ENCODE results near the gene HRAS.
"Not testable (repeated sequence)": the region's sequence is repeated elsewhere in the genome, so short reads cannot be mapped to it uniquely, and the experiment has no call there.

Gene HRAS

GRCh38 chr11:534396-535209 lies 773 bp downstream of the HRAS start:
- DNase-seq (ENCODE audit: low spot score), result no peak

DNA sequence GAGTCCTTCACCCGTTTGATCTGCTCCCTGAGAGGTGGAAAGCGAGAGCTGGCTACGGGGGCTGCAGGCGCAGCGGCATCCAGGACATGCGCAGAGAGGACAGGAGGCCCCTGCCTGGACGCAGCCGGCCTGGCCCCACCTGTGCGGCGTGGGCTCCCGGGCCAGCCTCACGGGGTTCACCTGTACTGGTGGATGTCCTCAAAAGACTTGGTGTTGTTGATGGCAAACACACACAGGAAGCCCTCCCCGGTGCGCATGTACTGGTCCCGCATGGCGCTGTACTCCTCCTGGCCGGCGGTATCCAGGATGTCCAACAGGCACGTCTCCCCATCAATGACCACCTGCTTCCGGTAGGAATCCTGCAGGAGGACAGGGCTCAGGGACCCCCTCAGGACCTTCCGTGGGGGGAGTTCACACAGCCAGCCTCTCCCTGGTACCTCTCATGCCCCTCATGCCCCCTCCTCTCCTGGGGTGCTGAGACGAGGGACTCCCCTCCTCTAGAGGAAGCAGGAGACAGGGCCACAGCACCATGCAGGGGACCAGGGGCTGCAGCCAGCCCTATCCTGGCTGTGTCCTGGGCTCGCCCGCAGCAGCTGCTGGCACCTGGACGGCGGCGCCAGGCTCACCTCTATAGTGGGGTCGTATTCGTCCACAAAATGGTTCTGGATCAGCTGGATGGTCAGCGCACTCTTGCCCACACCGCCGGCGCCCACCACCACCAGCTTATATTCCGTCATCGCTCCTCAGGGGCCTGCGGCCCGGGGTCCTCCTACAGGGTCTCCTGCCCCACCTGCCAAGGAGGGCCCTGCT lies 1.6 kb downstream of the HRAS start:
- no peak for DNase-seq (ENCODE audit: low spot score)

GRCh38 chr11:532986-533585 lies 2.3 kb downstream of the HRAS start:
- DNase-seq (ENCODE audit: low spot score), result no peak

DNA sequence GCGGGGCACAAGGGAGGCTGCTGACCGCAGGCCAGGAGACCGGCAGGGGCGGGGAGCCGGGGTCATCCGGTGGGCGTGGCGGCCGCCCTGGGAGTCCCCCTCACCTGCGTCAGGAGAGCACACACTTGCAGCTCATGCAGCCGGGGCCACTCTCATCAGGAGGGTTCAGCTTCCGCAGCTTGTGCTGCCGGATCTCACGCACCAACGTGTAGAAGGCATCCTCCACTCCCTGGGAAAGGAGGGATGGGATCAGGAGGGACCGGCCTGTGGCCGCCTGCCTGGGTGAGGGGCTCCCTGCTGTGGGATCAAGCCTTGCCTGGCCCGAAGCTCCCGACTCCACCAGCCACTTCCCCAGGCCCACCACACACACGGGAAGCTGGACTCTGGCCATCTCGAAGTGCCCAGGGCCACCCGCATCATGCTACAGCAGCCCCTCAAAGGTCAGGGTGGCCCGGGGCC lies 2.8 kb downstream of the HRAS start:
- no peak for DNase-seq (ENCODE audit: low spot score)

- no peak for DNase-seq (ENCODE audit: low spot score)
Observed at GRCh38 chr11:531919-532526, 3.4 kb downstream of the HRAS start.

GRCh38 chr11:530960-531831 lies 4.2 kb downstream of the HRAS start:
- no peak for DNase-seq (ENCODE audit: low spot score)

DNA sequence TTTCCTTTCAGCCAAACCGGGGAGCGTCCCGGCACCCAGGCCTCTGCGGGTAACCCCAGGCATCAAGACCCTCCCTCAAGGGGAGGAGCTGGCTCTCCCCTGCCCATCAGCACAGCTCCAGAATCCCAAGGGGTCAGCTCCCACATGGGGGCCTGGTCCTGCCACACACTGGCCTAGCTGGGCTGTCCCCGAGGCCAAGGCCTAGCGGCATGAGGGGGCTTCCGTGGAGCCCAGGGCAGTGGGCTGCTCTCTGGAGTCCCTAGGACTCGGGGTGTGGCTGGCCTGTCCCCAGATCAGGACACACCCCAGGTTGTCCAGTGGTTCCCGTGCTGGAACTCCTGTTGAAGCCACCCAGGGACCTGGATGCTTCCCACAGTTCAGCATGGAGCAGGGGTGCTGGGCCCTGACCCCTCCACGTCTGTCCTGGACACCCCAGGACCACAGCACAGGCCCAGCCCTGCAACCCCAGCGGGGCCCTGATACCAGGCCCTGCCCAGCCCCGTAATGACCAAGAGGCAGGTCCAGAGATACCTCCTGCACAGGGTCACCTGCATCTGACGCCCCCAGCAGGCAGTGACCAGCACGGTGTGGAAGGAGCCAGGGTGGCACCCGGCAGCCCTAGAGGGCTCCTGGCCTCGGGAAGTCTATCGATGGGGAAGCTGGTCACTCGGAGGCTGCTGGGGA lies 5.5 kb downstream of the HRAS start:
- DNase-seq (ENCODE audit: low spot score), result no peak

DNA sequence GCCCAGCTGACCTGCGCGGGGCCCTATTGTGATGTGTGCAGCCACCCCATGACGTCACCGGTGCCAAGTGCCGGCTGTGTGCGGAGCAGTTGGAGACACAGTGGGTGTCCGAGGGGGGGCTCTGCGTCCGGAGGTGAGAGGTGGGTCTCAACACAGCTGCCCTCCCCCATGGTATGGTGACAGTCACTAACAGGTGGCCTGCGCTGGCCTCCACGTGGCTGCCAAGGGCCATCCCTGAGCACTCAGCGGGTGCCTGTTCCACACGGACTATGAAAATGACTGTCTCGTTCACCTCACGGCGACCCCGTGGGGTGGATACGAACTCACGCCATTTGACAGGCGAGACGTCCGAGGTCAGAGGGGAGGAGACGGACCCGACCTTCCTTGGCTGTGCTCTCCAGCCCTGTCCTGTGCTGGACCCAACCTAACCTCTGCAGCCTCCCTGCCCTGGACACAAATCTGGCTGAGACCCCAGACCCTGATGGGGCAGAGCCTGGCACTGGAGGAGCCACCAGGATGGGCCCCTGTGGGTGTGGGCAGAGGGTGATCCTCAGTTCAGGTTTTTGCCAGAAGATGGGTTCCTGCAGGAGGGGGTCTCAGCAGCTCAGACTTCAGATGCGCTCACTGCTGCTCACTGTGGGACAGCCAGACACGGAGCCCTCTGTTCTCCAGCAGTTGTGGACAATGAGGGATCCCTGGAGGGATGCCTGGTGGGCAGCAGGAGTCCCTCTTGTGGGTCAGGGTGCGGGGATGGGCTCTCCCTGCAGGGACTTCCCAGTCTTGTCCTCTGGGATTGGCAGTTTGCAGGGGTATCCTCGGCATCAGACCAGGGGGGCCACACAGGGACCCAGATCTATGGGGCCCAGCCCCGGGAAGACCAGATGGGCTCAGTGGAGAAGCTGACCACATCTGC lies 6.3 kb downstream of the HRAS start:
- DNase-seq (ENCODE audit: low spot score), result no peak

- no peak for DNase-seq (ENCODE audit: low spot score)
Observed at GRCh38 chr11:528166-528814, 7.1 kb downstream of the HRAS start.

- DNase-seq (ENCODE audit: low spot score), result no peak
Observed at GRCh38 chr11:526192-526591, 9.2 kb downstream of the HRAS start.

- DNase-seq (ENCODE audit: low spot score), result no peak
Observed at GRCh38 chr11:521177-521688, 14.1 kb downstream of the HRAS start.

DNA sequence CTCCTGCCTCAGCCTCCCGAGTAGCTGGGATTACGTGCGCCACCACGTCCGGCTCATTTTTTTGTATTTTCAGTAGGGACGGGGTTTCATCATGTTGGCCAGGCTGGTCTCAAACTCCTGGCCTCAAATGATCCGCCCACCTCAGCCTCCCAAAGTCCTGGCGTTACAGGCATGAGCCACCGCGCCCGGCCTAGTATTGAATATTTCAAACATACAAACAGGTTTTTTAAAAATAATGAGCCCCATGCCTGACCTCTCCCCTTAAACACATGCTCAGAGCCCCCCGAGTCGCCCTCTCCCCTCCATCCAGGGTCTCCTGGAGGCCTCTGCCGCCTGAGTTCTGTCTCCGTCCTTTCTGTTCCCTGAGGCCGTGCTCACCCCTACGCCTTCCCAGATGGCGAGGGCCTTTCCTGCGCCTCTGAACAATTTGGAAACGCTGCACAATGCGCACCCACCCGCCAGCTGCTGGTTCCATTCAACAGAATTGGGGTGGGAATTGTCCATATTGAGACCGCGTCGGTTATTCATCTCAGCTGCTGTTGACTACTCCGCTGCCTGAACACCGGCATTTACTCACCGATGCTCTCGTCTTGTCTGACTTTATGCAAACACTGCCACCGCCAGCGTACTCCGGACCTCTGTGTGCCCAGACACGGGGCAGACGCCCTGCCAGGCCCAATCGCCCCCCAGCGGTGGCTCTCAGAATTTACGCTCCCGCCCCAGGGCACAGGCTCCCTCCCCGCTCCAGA lies 14.8 kb downstream of the HRAS start:
- DNase-seq (ENCODE audit: low spot score), result no peak

DNA sequence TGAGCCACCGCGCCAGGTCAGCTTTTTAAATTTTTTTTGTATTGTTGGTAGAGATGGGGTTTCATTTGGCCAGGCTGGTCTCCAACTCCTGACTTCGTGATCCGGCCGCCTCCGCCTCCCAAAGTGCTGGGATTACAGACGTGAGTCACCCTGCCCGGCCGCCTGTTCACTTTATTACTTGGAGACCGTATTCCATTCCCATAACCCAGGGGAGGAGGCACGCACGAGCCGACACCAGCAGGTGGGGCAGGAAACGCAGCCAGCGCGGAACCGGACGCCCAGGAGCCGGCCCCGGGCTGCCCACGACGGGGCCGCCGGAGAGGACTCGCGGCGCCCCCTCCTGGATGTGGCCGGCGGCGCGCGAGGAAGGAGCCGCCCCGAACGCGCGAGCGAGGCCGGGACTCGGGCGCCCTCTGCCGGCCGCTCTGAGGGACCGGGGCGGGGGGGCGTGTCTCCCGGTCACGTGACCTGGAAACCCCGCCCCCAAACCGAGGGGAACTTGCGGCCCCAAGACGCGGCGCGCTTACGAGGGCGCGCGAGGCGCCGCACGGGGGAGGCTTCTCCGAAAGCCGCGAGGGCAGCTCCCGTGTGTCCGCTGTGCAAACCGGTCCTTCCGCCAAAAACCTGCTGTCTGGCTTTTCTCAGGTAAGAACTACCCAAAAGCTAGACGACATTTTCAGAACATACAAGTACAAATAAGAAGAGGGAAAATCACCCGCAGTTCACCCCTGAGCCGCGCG lies 16.7 kb downstream of the HRAS start:
- DNase-seq (ENCODE audit: low spot score), result no peak

- DNase-seq (ENCODE audit: low spot score), result not testable (repeated sequence)
Observed at GRCh38 chr11:516918-517685, 18.3 kb downstream of the HRAS start.

GRCh38 chr11:516400-516799 lies 19.0 kb downstream of the HRAS start:
- no peak for DNase-seq (ENCODE audit: low spot score)

DNA sequence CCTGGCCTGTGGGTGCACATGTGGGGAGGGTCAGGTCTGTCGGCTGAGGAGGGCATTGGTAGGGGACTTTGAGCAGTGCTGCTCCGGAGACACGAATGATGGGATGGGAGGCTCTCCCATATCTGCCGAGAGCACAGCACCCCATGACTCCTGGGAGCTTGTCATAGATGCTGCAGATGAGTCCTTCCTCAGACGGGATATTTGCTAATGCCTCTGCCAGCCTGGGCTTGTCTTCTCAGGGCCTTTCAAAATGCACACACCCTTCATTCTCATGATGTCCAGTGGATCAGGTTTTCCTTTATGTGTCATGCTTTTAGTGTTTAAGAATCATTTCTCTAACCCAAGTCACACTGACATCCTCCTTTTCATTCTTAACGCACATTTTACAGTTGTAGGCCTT lies 20.2 kb downstream of the HRAS start:
- no peak for DNase-seq (ENCODE audit: low spot score)

Measured in SK-N-DZ (cell line).